Amniotic epithelial cell (primary cell): ENCODE measurements around the gene GNL3L.
"Not testable (repeated sequence)": the region's sequence is repeated elsewhere in the genome, so short reads cannot be mapped to it uniquely, and the experiment has no call there.

ENCODE experiments used
- DNase-seq: peaks from one replicate; pipeline ENCODE4 v3.0.0-alpha.2; 2010; ENCODE audit warnings: low read depth

Gene GNL3L

GRCh38 chrX:54529552-54530356, at the start of gene GNL3L:
GNL3L (plus strand) TSS chrX:54530219; CDS start chrX:54532567, 2,348 bp downstream.
- peak; percentile 80 for DNase-seq

- no peak for DNase-seq
These were observed 47.0 kb upstream of the GNL3L start for GRCh38 chrX:54482839-54483593.

- DNase-seq: no peak
These were observed 46.1 kb upstream of the GNL3L start for GRCh38 chrX:54483946-54484345.

GRCh38 chrX:54484666-54485065, 45.4 kb upstream of the GNL3L start:
- DNase-seq: no peak

- not testable (repeated sequence) for DNase-seq
These were observed 40.2 kb upstream of the GNL3L start for GRCh38 chrX:54489819-54490218.

- DNase-seq: peak; percentile 35
These were observed 37.7 kb upstream of the GNL3L start for GRCh38 chrX:54492340-54492739.

GRCh38 chrX:54494166-54494988, 35.6 kb upstream of the GNL3L start:
- DNase-seq: peak; percentile 15

GRCh38 chrX:54494989-54495813, 34.8 kb upstream of the GNL3L start:
- peak; percentile 13 for DNase-seq

GRCh38 chrX:54495814-54496516, 34.1 kb upstream of the GNL3L start, which contains the start of gene FGD1:
FGD1 (minus strand) TSS chrX:54496234; CDS start chrX:54495432, 802 bp downstream.
- DNase-seq: peak; percentile 42

GRCh38 chrX:54496517-54496852, 33.5 kb upstream of the GNL3L start:
- no peak for DNase-seq

- no peak for DNase-seq
These were observed 33.1 kb upstream of the GNL3L start for GRCh38 chrX:54496936-54497335.

GRCh38 chrX:54509400-54509799, 20.6 kb upstream of the GNL3L start:
- no peak for DNase-seq

- no peak for DNase-seq
These were observed 868 bp upstream of the GNL3L start for GRCh38 chrX:54529151-54529550.

GRCh38 chrX:54530357-54530900, 410 bp downstream of the GNL3L start:
- no peak for DNase-seq

GRCh38 chrX:54534271-54534670, 4.3 kb downstream of the GNL3L start:
- no peak for DNase-seq

- DNase-seq: peak; percentile 73
These were observed 10.3 kb downstream of the GNL3L start for GRCh38 chrX:54540289-54540688.

GRCh38 chrX:54542239-54542638, 12.2 kb downstream of the GNL3L start:
- DNase-seq: not testable (repeated sequence)

- DNase-seq: no peak
These were observed 20.8 kb downstream of the GNL3L start for GRCh38 chrX:54550821-54551220.

GRCh38 chrX:54551801-54552200, 21.8 kb downstream of the GNL3L start:
- no peak for DNase-seq

- not testable (repeated sequence) for DNase-seq
These were observed 25.0 kb downstream of the GNL3L start for GRCh38 chrX:54555006-54555405.

GRCh38 chrX:54560411-54560810, 30.4 kb downstream of the GNL3L start:
- no peak for DNase-seq
